Measurements from ENCODE around the gene FBXO11.

GRCh38 chr2:47751856-47752414 lies 154.4 kb downstream of the FBXO11 start:
- TF ChIP-seq POLR2A (IDR thresholded peaks at IDR 0.05) (no peak), CTCF (IDR thresholded peaks at IDR 0.05) (no peak)
